ENCODE measurements around the gene CFAP68.

DNA sequence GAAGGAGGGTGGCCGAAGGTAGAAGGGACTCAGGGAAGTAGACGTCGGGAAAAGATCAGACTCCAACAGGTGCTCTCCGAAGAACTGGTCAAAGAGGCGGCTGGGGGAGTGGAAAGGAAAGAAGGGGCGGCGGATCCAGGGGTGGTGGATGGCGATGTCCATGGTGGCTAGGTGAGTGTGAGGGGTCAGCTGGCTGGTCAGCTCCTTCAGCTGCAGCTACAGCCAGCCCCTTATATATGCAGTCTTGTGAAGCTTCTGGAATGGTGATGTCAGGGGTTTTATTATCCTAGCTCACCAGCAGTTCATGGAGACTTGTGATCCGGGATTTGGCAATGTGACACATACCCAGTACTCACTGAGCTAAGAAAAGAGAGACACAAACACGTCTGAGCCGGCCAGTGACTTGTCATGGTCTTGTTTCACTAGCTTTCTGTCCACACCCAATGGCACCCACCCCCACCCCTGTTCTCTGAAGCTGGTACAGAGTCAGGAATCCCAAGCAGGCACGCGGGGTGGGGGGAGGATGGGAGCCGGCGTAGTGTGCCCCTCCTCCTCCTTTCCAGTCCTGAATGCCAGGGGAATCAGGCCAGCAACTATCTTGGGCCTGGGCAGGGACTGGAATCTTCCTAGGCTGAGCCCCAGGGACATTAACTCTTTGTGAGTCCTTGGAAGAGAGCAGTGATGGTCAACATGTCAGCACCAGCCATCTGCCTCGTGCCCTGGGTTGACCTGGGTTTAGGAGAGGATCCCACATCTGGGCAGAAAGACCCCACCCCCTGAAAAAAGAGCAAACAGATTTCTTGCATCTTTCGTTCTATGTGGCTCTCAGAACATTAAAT is 32.4 kb downstream of the CFAP68 start, which contains the start of gene CRYAB:
- peak; percentile 98 to 99 for TF ChIP-seq POLR2A (IDR thresholded peaks at IDR 0.05)
- TF ChIP-seq, protein P1, sequence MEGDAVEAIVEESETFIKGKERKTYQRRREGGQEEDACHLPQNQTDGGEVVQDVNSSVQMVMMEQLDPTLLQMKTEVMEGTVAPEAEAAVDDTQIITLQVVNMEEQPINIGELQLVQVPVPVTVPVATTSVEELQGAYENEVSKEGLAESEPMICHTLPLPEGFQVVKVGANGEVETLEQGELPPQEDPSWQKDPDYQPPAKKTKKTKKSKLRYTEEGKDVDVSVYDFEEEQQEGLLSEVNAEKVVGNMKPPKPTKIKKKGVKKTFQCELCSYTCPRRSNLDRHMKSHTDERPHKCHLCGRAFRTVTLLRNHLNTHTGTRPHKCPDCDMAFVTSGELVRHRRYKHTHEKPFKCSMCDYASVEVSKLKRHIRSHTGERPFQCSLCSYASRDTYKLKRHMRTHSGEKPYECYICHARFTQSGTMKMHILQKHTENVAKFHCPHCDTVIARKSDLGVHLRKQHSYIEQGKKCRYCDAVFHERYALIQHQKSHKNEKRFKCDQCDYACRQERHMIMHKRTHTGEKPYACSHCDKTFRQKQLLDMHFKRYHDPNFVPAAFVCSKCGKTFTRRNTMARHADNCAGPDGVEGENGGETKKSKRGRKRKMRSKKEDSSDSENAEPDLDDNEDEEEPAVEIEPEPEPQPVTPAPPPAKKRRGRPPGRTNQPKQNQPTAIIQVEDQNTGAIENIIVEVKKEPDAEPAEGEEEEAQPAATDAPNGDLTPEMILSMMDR (IDR thresholded peaks at IDR 0.05 in 4 of 5, conservative IDR thresholded peaks at IDR 0.05 in 1 of 5): no peak
